HEK293 (cell line): ENCODE data around the gene TRAF3IP3.

ENCODE experiments used
- CTCF ChIP-seq: fragments of 450-650 bp; formaldehyde crosslinking; IDR thresholded peaks from 2 replicates; pipeline ENCODE4 v1.5.1; 2016; ENCODE audit warnings: missing biosample characterization, missing genetic modification characterization
- ZFP3 ChIP-seq: fragments of 450-650 bp; formaldehyde crosslinking; IDR thresholded peaks from 2 replicates; pipeline ENCODE4 v1.5.1; 2016; ENCODE audit warnings: low read depth, missing biosample characterization, missing genetic modification characterization

GRCh38 chr1:209830722-209831121 lies 74.9 kb downstream of the TRAF3IP3 start:
- TF ChIP-seq ZFP3 (tag by site-specific recombination): no peak
- TF ChIP-seq CTCF (tag by site-specific recombination): no peak
